ENCODE measurements around the gene BRD7. TPM values are rescaled to one million over a fixed set of nuclear protein-coding genes. Genes with fewer than 3 reads are reported as not detected.

BRD7 gene
- total RNA-seq, 1 experiment from 2014 or later: 40.0 TPM

DNA sequence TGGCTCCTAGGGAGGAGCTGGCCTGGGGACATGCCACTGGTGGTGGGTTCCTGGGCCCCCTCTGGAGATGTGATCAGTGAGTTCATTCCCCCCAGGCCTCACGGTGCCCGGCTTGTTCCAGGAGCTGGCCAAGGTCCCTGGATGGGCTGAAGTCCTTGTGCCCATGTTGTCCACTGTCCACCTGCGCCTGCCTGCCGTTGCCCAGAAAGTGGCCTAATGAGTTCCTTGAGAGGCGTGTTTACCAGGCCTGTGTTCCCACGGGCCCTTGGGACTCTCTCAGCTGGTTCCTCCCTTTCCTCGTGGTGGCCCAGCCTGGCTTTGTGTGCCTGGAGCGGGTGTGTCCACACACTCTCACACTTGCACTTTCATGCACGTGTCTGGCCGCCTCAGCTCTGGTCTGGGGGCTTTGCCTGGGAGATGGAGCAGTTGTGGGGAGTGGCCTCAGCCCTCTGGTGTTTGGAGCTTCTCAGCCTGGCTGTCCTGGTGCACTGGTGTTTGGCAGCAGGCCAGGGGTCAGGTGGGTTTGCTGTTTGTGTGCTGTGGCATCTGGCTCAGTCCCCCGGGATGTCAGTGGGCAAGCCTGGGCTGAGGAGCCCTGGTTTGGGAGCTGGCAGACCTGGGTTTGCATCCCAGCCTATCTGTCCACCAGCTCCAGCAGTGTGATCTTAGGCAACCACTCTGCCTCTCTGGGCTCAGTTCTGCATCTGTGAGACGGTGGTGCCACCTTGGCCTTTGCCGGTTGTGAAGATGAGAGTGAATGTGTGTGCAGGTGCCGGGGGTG lies 84.5 kb downstream of the BRD7 start:
- H3K79me2 ChIP-seq (ENCODE audit: low read length): no peaks in the 10 kb centered on the region
- no peak overlapping the region for H3K4me2 ChIP-seq (ENCODE audit: low read length)
- intact Hi-C loops (cut with micrococcal nuclease): no loop called here
- H4K20me1 ChIP-seq (ENCODE audit: low read length): no peaks in the 10 kb centered on the region
- H2AFZ ChIP-seq (ENCODE audit: low read length): no peak overlapping the region
- ChIA-PET POLR2A (ENCODE audit: unreplicated experiment) (no interaction called here), CTCF (no interaction called here)
- BruUV-seq (replicated peaks): no TSS peak
- H3K36me3 ChIP-seq (ENCODE audit: low read depth, low read length): no peaks in the 10 kb centered on the region
- no peaks in the 10 kb centered on the region for H3K4me1 ChIP-seq (ENCODE audit: insufficient read depth, low read length)
- no peak overlapping the region for H3K4me3 ChIP-seq (ENCODE audit: low read length)
- H3K9me2 ChIP-seq (replicated peaks; ENCODE audit: low read length): no peaks in the 10 kb centered on the region
- TF ChIP-seq, protein P1, sequence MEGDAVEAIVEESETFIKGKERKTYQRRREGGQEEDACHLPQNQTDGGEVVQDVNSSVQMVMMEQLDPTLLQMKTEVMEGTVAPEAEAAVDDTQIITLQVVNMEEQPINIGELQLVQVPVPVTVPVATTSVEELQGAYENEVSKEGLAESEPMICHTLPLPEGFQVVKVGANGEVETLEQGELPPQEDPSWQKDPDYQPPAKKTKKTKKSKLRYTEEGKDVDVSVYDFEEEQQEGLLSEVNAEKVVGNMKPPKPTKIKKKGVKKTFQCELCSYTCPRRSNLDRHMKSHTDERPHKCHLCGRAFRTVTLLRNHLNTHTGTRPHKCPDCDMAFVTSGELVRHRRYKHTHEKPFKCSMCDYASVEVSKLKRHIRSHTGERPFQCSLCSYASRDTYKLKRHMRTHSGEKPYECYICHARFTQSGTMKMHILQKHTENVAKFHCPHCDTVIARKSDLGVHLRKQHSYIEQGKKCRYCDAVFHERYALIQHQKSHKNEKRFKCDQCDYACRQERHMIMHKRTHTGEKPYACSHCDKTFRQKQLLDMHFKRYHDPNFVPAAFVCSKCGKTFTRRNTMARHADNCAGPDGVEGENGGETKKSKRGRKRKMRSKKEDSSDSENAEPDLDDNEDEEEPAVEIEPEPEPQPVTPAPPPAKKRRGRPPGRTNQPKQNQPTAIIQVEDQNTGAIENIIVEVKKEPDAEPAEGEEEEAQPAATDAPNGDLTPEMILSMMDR (conservative IDR thresholded peaks at IDR 0.05; ENCODE audit: low read depth, low read length): no peak
- TF ChIP-seq EZH2phosphoT487 (IDR thresholded peaks at IDR 0.05; ENCODE audit: borderline replicate concordance, low read length) (no peak), EZH2 (IDR thresholded peaks at IDR 0.05; ENCODE audit: low read length, unreplicated experiment) (no peak)
- H3K9ac ChIP-seq (ENCODE audit: low read length): no peak overlapping the region
- H3K9me3 ChIP-seq (ENCODE audit: low read length): no peaks in the 10 kb centered on the region
- no peaks in the 10 kb centered on the region for H3K27me3 ChIP-seq (ENCODE audit: low read length)
- no peak for DNase-seq
- no peaks in the 10 kb centered on the region for H3F3A ChIP-seq (ENCODE audit: low read length, unreplicated experiment)
- no peak overlapping the region for H3K27ac ChIP-seq (ENCODE audit: low read length)
- ATAC-seq: no peak

DNA sequence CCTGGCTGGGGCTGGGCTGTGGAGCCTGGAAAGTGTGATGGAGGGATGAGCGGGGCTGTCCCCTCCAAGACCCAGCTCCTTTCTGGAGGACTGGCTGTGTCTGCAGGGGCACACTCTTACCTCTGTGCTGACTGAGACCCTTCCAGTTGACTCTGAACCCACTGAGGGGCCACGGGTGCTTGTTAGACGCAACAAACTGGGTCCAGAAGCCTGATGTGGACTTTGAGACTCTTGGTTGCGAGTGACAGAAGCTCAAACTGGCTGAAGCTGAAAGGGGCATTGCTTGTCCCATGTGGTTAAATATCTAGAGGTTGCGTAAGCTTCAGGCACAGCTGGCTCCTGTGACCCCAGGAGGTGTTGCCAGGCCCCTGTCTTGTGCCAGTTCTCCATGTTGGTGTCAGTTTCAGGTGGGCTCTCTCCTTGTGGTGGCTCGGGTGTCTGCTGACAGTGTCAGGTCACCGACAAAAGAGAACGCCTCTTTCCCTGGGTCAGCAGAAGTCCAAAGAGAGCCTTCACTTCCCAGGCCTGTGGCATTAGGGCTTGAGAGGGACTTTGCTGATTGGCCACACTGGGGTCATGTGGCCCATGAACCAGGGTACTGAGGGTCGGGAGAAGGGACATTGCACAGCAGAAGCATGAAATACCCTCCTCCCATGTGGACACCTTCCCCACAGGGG lies 85.7 kb downstream of the BRD7 start:
- ATAC-seq: no peak
- H3K79me2 ChIP-seq (ENCODE audit: low read length): no peaks in the 10 kb centered on the region
- H3K9me2 ChIP-seq (replicated peaks; ENCODE audit: low read length): no peaks in the 10 kb centered on the region
- no peak overlapping the region for H3K27ac ChIP-seq (ENCODE audit: low read length)
- intact Hi-C loops (cut with micrococcal nuclease): no loop called here
- no peak overlapping the region for H3K4me2 ChIP-seq (ENCODE audit: low read length)
- H3K4me1 ChIP-seq (ENCODE audit: insufficient read depth, low read length): no peaks in the 10 kb centered on the region
- DNase-seq: no peak
- ChIA-PET POLR2A (ENCODE audit: unreplicated experiment) (no interaction called here), CTCF (no interaction called here)
- no peaks in the 10 kb centered on the region for H3K36me3 ChIP-seq (ENCODE audit: low read depth, low read length)
- no peak overlapping the region for H3K4me3 ChIP-seq (ENCODE audit: low read length)
- no TSS peak for BruUV-seq (replicated peaks)
- no peaks in the 10 kb centered on the region for H3K9me3 ChIP-seq (ENCODE audit: low read length)
- no peaks in the 10 kb centered on the region for H3F3A ChIP-seq (ENCODE audit: low read length, unreplicated experiment)
- no peaks in the 10 kb centered on the region for H4K20me1 ChIP-seq (ENCODE audit: low read length)
- no peak overlapping the region for H3K9ac ChIP-seq (ENCODE audit: low read length)
- H3K27me3 ChIP-seq (ENCODE audit: low read length): no peaks in the 10 kb centered on the region
- TF ChIP-seq, protein P1 (conservative IDR thresholded peaks at IDR 0.05; ENCODE audit: low read depth, low read length): no peak
- TF ChIP-seq EZH2 (IDR thresholded peaks at IDR 0.05; ENCODE audit: low read length, unreplicated experiment) (no peak), EZH2phosphoT487 (IDR thresholded peaks at IDR 0.05; ENCODE audit: borderline replicate concordance, low read length) (no peak)
- H2AFZ ChIP-seq (ENCODE audit: low read length): no peak overlapping the region

DNA sequence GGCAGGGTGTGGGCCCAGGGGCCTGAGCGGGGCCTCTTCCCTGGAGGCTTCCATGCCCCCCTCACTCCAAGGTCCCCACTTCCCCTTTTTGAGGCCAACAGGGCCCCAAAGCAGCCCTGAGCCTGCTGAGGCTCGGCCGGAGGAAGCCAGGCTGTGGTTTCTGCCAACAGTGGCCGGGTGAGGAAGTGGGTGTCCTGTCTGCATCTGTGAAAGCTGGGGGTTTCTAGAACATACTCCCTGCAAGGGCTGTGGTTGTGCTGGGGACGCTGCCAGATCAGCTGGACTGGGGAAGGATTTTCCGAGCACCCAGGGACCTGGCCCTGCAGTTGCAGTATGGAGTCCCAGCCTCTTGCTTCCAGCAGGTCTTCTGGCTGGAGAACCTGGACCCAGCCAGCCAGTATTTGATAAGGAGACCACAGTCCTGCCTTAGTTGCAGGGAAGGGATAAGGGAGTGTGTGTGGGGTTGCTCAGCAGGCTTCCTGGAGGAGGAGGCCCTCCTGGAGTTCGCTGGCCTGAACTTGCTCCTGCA lies 86.7 kb downstream of the BRD7 start:
- Histone ChIP-seq H3K4me3 (ENCODE audit: low read length) (no peak overlapping the region), H3K27ac (ENCODE audit: low read length) (no peak overlapping the region), H3K4me1 (ENCODE audit: insufficient read depth, low read length) (no peaks in the 10 kb centered on the region), H2AFZ (ENCODE audit: low read length) (no peak overlapping the region), H3K9ac (ENCODE audit: low read length) (no peak overlapping the region), H3K36me3 (ENCODE audit: low read depth, low read length) (no peaks in the 10 kb centered on the region), H3K9me2 (replicated peaks; ENCODE audit: low read length) (no peaks in the 10 kb centered on the region), H3K79me2 (ENCODE audit: low read length) (no peaks in the 10 kb centered on the region), H3K27me3 (ENCODE audit: low read length) (no peaks in the 10 kb centered on the region), H4K20me1 (ENCODE audit: low read length) (no peaks in the 10 kb centered on the region), H3K9me3 (ENCODE audit: low read length) (no peaks in the 10 kb centered on the region), H3K4me2 (ENCODE audit: low read length) (no peak overlapping the region), H3F3A (ENCODE audit: low read length, unreplicated experiment) (no peaks in the 10 kb centered on the region)
- ATAC-seq (no peak), DNase-seq (no peak)
- TF ChIP-seq EZH2phosphoT487 (IDR thresholded peaks at IDR 0.05; ENCODE audit: borderline replicate concordance, low read length): no peak
- TF ChIP-seq EZH2 (IDR thresholded peaks at IDR 0.05; ENCODE audit: low read length, unreplicated experiment): no peak
- TF ChIP-seq, protein P1 (conservative IDR thresholded peaks at IDR 0.05; ENCODE audit: low read depth, low read length): no peak
- no TSS peak for BruUV-seq (replicated peaks)
- ChIA-PET CTCF (no interaction called here), POLR2A (ENCODE audit: unreplicated experiment) (no interaction called here)
- intact Hi-C loops (cut with micrococcal nuclease): no loop called here

Measured in PC-3 (cell line).